Osteocyte (in vitro differentiated cells): ENCODE measurements around the gene SLC12A6. TPM values are rescaled to one million over a fixed set of nuclear protein-coding genes. Genes with fewer than 3 reads are reported as not detected.

ENCODE experiments used
- DNase-seq: peaks from one replicate; pipeline ENCODE4 v3.0.0; 2021; ENCODE audit warnings: mixed read lengths; ENCODE audit not compliant: unreplicated experiment; ENCODE audit errors: extremely low spot score
- H3K27ac Mint-ChIP-seq: one replicate; pipeline ENCODE4 v1.8.0; 2021; ENCODE audit warnings: mild to moderate bottlenecking, mixed read lengths; ENCODE audit not compliant: unreplicated experiment
- H3K27me3 Mint-ChIP-seq: one replicate; pipeline ENCODE4 v1.8.0; 2021; ENCODE audit warnings: mixed read lengths; ENCODE audit not compliant: unreplicated experiment
- H3K36me3 Mint-ChIP-seq: one replicate; pipeline ENCODE4 v1.8.0; 2021; ENCODE audit warnings: mixed read lengths; ENCODE audit not compliant: unreplicated experiment
- H3K4me1 Mint-ChIP-seq: one replicate; pipeline ENCODE4 v1.8.0; 2021; ENCODE audit warnings: mixed read lengths; ENCODE audit not compliant: unreplicated experiment
- H3K4me3 Mint-ChIP-seq: one replicate; pipeline ENCODE4 v1.8.0; 2021; ENCODE audit warnings: mild to moderate bottlenecking, moderate library complexity, mixed read lengths; ENCODE audit not compliant: unreplicated experiment
- H3K9me3 Mint-ChIP-seq: one replicate; pipeline ENCODE4 v1.8.0; 2021; ENCODE audit warnings: mixed read lengths; ENCODE audit not compliant: unreplicated experiment
- total RNA-seq: library from RNA; stranded (reverse); gene quantifications from 2 replicates; pipeline ENCODE4 v1.2.1, GENCODE V29; 2021
- TF ChIP-seq, protein P1 (sequence below): fragments of 200-600 bp; sonication (generic); IDR thresholded peaks from 2 replicates; pipeline ENCODE4 v1.5.0; 2021; ENCODE audit warnings: antibody characterized with exemption, mild to moderate bottlenecking, moderate library complexity

SLC12A6 gene
- total RNA-seq, 1 donor from 2014 or later = 52.3 TPM

DNA sequence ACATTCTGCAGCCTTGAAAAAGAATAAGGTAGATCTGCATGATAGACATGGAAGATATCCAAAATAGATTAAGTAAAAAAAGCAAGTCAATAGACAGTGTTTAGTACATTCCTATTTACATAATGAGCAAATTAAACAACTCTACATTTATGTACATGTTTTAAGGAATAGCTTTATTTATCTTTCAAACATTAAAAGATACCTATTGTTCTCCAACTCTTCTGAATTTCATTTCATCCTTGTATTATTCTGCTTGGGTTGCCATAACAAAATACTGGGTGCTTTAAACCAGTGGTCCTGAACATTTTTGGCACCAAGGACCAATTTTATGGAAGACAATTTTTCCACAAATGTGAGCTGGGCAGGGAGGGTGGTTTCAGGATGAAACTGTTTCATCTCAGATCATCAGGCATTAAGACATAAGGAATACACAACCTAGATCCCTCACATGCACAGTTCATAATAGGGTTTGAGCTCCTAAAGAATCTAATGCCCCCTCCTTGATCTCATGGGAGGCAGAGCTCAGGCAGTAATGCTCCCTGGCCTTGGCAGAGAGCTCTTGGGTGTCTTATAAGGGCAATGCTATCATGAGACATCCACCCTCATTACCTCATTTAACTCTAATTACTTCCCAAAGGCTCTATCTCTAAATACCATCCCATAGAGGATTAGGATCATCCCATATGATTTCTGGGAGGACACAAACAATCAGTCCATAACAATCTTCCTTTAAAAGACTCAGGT, 120.9 kb downstream of the SLC12A6 start:
- Mint-ChIP-seq H3K4me3 (no peak overlapping the region), H3K36me3 (no peaks in the 10 kb centered on the region), H3K4me1 (peaks cover 4% of the 10 kb centered on the region), H3K9me3 (no peaks in the 10 kb centered on the region), H3K27ac (no peak overlapping the region), H3K27me3 (no peaks in the 10 kb centered on the region)
- no peak for DNase-seq
- TF ChIP-seq, protein P1, sequence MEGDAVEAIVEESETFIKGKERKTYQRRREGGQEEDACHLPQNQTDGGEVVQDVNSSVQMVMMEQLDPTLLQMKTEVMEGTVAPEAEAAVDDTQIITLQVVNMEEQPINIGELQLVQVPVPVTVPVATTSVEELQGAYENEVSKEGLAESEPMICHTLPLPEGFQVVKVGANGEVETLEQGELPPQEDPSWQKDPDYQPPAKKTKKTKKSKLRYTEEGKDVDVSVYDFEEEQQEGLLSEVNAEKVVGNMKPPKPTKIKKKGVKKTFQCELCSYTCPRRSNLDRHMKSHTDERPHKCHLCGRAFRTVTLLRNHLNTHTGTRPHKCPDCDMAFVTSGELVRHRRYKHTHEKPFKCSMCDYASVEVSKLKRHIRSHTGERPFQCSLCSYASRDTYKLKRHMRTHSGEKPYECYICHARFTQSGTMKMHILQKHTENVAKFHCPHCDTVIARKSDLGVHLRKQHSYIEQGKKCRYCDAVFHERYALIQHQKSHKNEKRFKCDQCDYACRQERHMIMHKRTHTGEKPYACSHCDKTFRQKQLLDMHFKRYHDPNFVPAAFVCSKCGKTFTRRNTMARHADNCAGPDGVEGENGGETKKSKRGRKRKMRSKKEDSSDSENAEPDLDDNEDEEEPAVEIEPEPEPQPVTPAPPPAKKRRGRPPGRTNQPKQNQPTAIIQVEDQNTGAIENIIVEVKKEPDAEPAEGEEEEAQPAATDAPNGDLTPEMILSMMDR = no peak

DNA sequence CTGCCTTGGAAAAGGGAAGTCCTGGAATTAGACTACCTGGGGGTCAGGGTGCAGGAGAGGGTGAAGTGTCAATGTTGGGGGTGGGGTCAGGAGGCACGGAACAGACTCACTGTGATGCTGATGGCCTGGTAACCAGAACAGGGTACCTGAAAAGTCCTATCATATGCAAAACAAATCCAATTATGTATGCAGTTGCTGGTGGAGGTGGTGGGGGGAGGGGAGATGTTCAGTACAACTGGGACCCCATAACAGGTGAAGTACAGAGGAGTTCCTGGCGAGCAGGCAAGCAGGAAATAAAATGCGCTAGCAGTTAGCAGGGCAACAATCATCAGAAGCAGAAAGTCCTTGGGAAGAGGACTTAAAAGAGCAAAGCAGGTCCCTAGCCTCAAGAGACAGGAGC, 123.4 kb downstream of the SLC12A6 start:
- H3K27me3 Mint-ChIP-seq = no peaks in the 10 kb centered on the region
- no peak overlapping the region for H3K27ac Mint-ChIP-seq
- H3K4me3 Mint-ChIP-seq = no peak overlapping the region

DNA sequence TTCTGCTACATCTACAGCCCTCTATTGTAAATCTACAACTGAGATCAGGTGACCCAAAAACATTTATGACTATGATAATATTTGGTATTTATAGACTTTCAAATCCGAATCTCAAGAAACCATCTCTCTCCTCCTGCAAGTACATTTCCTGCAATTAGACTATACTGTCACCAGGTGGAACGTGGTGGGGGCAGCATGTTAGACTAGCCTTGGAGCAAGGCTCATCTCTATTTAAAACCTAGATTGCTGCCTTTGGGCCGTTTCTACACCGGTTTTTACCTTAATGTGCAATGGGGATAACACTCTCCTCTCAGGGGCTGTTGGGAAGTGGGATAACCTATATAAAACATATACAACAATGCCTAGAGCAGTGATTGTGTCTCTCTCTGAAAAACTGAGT, 123.9 kb downstream of the SLC12A6 start:
- no peak for DNase-seq
- no peaks in the 10 kb centered on the region for H3K36me3 Mint-ChIP-seq
- peaks cover 9% of the 10 kb centered on the region for H3K4me1 Mint-ChIP-seq
- H3K4me3 Mint-ChIP-seq = no peak overlapping the region
- TF ChIP-seq, protein P1 = no peak
- H3K27ac Mint-ChIP-seq = no peak overlapping the region
- no peaks in the 10 kb centered on the region for H3K9me3 Mint-ChIP-seq
- no peaks in the 10 kb centered on the region for H3K27me3 Mint-ChIP-seq

More for the DNA sequence above, 123.4 kb downstream of the SLC12A6 start:
- no peak for DNase-seq
- H3K36me3 Mint-ChIP-seq = no peaks in the 10 kb centered on the region
- TF ChIP-seq, protein P1 = no peak
- no peaks in the 10 kb centered on the region for H3K9me3 Mint-ChIP-seq
- peaks cover 6% of the 10 kb centered on the region for H3K4me1 Mint-ChIP-seq

DNA sequence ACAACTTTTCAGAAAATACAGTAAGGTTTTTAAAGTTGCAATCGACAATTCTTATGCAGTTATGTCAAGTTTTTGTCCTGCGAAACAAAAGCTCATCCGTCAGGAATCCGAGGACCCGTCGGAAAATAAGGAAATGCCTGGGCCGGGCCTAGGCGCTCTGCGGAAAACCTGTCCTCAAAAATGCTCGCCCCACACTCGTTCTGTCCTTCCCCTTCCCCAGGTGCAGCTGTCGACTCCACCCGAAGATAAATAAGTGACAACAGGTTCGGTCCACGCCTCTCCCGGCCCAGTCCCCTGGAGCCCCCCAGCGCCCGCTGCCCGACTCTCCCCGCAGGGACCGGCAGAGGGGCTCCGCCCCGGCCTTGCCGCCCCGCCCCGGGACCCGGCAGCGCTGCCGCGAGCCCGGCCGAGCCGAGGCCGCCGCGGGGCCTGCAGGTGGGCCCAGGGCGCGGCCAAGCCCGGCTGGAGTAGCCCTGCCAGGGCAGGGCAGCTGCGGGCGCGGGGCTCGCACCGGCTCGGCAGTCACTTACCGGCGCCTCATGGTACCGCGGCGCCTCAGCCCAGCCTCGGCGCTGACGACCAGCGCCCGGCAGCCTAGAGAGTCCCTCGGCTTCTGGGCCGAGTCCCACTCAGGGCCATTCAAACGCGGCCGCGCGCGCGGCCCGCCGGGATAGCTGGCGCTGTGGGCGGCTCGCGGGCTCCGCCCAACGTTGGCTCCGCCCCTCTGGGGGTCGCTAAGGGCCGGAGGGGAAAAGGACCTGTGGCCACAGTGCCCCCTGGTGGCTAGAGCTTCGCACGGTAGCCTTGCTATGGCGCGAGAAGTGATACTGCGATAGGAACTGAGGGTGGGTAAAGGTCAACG, 127.9 kb downstream of the SLC12A6 start, which contains the start of gene KATNBL1:
Gene KATNBL1 (minus strand): TSS at position 676 of the 862 bp plus-strand sequence. CDS start 46,420 bp downstream, outside the sequence.
- peaks cover 19% of the 10 kb centered on the region for H3K4me1 Mint-ChIP-seq
- no peaks in the 10 kb centered on the region for H3K27me3 Mint-ChIP-seq
- no peaks in the 10 kb centered on the region for H3K36me3 Mint-ChIP-seq
- H3K4me3 Mint-ChIP-seq = peak within 1 kb of the TSS; percentile 86
- DNase-seq = peak; percentile 98
- H3K9me3 Mint-ChIP-seq = no peaks in the 10 kb centered on the region
- H3K27ac Mint-ChIP-seq = peak within 1 kb of the TSS; percentile 92
- TF ChIP-seq, protein P1 = peak; percentile 94

DNA sequence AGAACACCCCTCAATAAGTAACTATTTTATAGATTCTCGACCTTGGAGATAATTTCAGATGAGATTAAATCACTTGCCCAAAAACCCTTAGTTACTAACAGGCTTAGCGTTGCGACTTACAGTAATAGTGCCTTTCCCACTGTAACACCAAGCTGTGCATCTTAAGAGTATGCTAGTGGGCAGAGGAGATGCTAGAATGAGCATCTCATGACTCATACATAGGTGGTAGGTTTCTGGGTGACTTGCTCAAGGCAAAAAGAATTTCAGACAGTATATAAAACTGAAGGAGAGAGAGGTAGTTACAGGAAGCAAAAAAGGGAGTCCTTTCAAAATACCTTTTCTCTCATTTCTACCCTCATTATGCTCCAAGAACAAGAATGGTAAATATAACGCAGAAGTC, 131.6 kb downstream of the SLC12A6 start:
- TF ChIP-seq, protein P1 = no peak
- Mint-ChIP-seq H3K4me1 (peaks cover 19% of the 10 kb centered on the region), H3K4me3 (no peak overlapping the region), H3K27ac (no peak overlapping the region), H3K27me3 (no peaks in the 10 kb centered on the region), H3K9me3 (no peaks in the 10 kb centered on the region), H3K36me3 (peaks cover 1% of the 10 kb centered on the region)
- no peak for DNase-seq
